Measurements from ENCODE around the gene PPIAL4G. TPM values are rescaled to one million over a fixed set of nuclear protein-coding genes. Genes with fewer than 3 reads are reported as not detected.
"Not testable (repeated sequence)": the region's sequence is repeated elsewhere in the genome, so short reads cannot be mapped to it uniquely, and the experiment has no call there.

The PPIAL4G gene
- total RNA-seq, 1 experiment from 2014 or later, result not detected

- H3K36me3 Mint-ChIP-seq; DNase-seq (ENCODE audit: low spot score); H3K27me3 Mint-ChIP-seq (ENCODE audit: low read depth); H3K9me3 Mint-ChIP-seq; POLR2A ChIA-PET; H3K4me1 Mint-ChIP-seq; H3K27ac Mint-ChIP-seq; ATAC-seq; H3K4me3 Mint-ChIP-seq; CTCF ChIA-PET: not testable (repeated sequence)
Observed at GRCh38 chr1:148452845-148453244, 30.3 kb downstream of the PPIAL4G start.

- H3K4me3 Mint-ChIP-seq; ATAC-seq; CTCF ChIA-PET; DNase-seq (ENCODE audit: low spot score); H3K27ac Mint-ChIP-seq; H3K27me3 Mint-ChIP-seq (ENCODE audit: low read depth); POLR2A ChIA-PET; H3K36me3 Mint-ChIP-seq: not testable (repeated sequence)
- Mint-ChIP-seq H3K4me1 (peaks cover 28% of the 10 kb centered on the region), H3K9me3 (peaks cover 14% of the 10 kb centered on the region)
Observed at GRCh38 chr1:148439654-148440325, 43.3 kb downstream of the PPIAL4G start.

DNA sequence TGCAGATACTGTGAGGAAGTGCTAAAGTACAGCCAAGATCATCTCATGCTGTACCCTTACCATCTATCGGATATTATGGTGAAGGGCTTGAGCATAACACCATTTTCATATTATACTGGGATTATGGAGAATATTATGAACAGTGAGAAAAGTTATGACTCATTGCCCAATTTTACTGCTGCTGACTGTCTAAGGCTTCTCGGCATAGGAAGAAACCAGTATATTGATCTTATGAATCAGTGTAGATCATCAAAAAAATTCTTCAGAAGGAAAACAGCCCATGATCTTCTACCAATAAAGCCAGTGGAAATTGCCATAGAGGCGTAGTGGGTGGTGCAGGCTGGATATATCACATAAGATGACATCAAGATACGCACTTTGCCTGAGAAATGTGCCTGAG is 47.7 kb downstream of the PPIAL4G start:
- no peak for TF ChIP-seq ZNF232 (CRISPR knock-in tag; IDR thresholded peaks at IDR 0.05)
- H3K4me1 Mint-ChIP-seq, result peaks cover 35% of the 10 kb centered on the region
- ChIA-PET POLR2A (no interaction called here), CTCF (no interaction called here)
- H3K27ac Mint-ChIP-seq, result no peak overlapping the region
- peaks cover 11% of the 10 kb centered on the region for H3K36me3 Mint-ChIP-seq
- H3K27me3 Mint-ChIP-seq (ENCODE audit: low read depth), result no peaks in the 10 kb centered on the region
- DNase-seq (ENCODE audit: low spot score), result no peak
- no peak for ATAC-seq
- peaks cover 9% of the 10 kb centered on the region for H3K9me3 Mint-ChIP-seq
- no peak overlapping the region for H3K4me3 Mint-ChIP-seq

- H3K9me3 Mint-ChIP-seq, result peaks cover 6% of the 10 kb centered on the region
- H3K4me1 Mint-ChIP-seq, result peaks cover 30% of the 10 kb centered on the region
- H3K36me3 Mint-ChIP-seq, result peaks cover 8% of the 10 kb centered on the region
- POLR2A ChIA-PET, result no interaction called here
- TF ChIP-seq, protein P1, sequence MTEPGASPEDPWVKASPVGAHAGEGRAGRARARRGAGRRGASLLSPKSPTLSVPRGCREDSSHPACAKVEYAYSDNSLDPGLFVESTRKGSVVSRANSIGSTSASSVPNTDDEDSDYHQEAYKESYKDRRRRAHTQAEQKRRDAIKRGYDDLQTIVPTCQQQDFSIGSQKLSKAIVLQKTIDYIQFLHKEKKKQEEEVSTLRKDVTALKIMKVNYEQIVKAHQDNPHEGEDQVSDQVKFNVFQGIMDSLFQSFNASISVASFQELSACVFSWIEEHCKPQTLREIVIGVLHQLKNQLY (CRISPR knock-in tag; IDR thresholded peaks at IDR 0.05), result no peak
- CTCF ChIA-PET, result no interaction called here
- no peak for ATAC-seq
- DNase-seq (ENCODE audit: low spot score), result no peak
- no peak overlapping the region for H3K4me3 Mint-ChIP-seq
- no peak overlapping the region for H3K27ac Mint-ChIP-seq
- H3K27me3 Mint-ChIP-seq (ENCODE audit: low read depth), result no peaks in the 10 kb centered on the region
Observed at GRCh38 chr1:148434832-148435231, 48.3 kb downstream of the PPIAL4G start.

DNA sequence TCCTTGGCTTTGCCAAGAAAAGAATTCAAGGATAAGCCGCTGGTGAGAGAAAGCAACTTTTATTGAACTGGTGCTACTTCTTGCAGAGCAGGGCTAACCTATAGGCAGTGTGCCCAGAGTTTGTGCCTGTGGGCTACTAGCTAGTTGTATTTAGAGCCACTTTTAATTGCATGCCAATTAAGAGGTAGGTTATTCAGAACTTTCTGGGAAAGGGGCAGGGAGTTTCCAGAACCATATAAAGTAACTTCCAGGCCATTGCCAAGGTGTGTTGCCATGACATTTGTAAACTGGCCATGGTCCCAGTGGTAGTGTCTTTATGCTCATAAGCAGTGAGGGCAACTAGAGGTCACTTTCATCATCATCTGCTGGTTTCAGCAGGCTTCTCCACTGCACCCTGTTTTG is 50.2 kb downstream of the PPIAL4G start:
- not testable (repeated sequence) for ATAC-seq

More for the DNA sequence above, 50.2 kb downstream of the PPIAL4G start:
- H3K4me3 Mint-ChIP-seq; POLR2A ChIA-PET; H3K36me3 Mint-ChIP-seq; H3K9me3 Mint-ChIP-seq; DNase-seq (ENCODE audit: low spot score); CTCF ChIA-PET; H3K27me3 Mint-ChIP-seq (ENCODE audit: low read depth): not testable (repeated sequence)
- Mint-ChIP-seq H3K27ac (peak overlapping the region; percentile 4; the same call in 1 of the 2 replicates), H3K4me1 (peaks cover 11% of the 10 kb centered on the region)

Other genes starting within 250 kb of the PPIAL4G start
- 12.9 to 15.4 TPM (median 13.2 TPM) in 3 replicates for gene NBPF14, start 112.7 kb upstream of the PPIAL4G start, total RNA-seq (2021)

All from WTC11 (cell line).